ENCODE data around the gene HIVEP1.
A peak's percentile ranks its signal among the peaks of the same experiment; 100 is the strongest.

The HIVEP1 gene

GRCh38 chr6:12060780-12061609, 48.9 kb downstream of the HIVEP1 start:
- no peak overlapping the region for H3K4me3 ChIP-seq (ENCODE audit: low read depth, low read length)
- no peak for DNase-seq (ENCODE audit: low read depth, low spot score)
- CTCF ChIA-PET: interaction anchor here (0.7 kb wide), 1 partner anchor 13 kb away, joined by 3 read pairs; no protein-coding TSS in a partner anchor

GRCh38 chr6:12062605-12063004, 50.5 kb downstream of the HIVEP1 start:
- CTCF ChIA-PET: interaction anchor here (0.6 to 1.5 kb wide), 2 partner anchors 13 to 16 kb away, joined by 3 to 4 read pairs; no protein-coding TSS in a partner anchor
- no peak overlapping the region for H3K4me3 ChIP-seq (ENCODE audit: low read depth, low read length)
- TF ChIP-seq CTCF (IDR thresholded peaks at IDR 0.05; ENCODE audit: insufficient read depth, low read length, missing control alignments): no peak
- POLR2A ChIA-PET: no interaction called here
- DNase-seq (ENCODE audit: low read depth, low spot score): no peak

More at GRCh38 chr6:12060780-12061609, 48.9 kb downstream of the HIVEP1 start:
- TF ChIP-seq CTCF (IDR thresholded peaks at IDR 0.05; ENCODE audit: insufficient read depth, low read length, missing control alignments): no peak
- POLR2A ChIA-PET: no interaction called here

GRCh38 chr6:12064131-12064530, 52.0 kb downstream of the HIVEP1 start:
- POLR2A ChIA-PET: no interaction called here
- CTCF ChIA-PET: interaction anchor here (0.7 to 0.9 kb wide), 3 partner anchors 21 to 409 kb away, joined by 3 read pairs; no protein-coding TSS in a partner anchor
- TF ChIP-seq CTCF (IDR thresholded peaks at IDR 0.05; ENCODE audit: insufficient read depth, low read length, missing control alignments): no peak
- peak; percentile 61 for DNase-seq (ENCODE audit: low read depth, low spot score)
- H3K4me3 ChIP-seq (ENCODE audit: low read depth, low read length): no peak overlapping the region

GRCh38 chr6:12064538-12065071, 52.5 kb downstream of the HIVEP1 start:
- ChIA-PET CTCF (interaction anchor here (0.7 to 2.8 kb wide), 6 partner anchors 9 to 410 kb away, joined by 3 to 15 read pairs (median 3); no protein-coding TSS in a partner anchor), POLR2A (no interaction called here)
- no peak for TF ChIP-seq CTCF (IDR thresholded peaks at IDR 0.05; ENCODE audit: insufficient read depth, low read length, missing control alignments)
- no peak overlapping the region for H3K4me3 ChIP-seq (ENCODE audit: low read depth, low read length)
- no peak for DNase-seq (ENCODE audit: low read depth, low spot score)

GRCh38 chr6:12065321-12066140, 53.4 kb downstream of the HIVEP1 start:
- no peak overlapping the region for H3K4me3 ChIP-seq (ENCODE audit: low read depth, low read length)
- ChIA-PET POLR2A (interaction anchor here (0.7 kb wide), 1 partner anchor 8 kb away, joined by 4 read pairs; no protein-coding TSS in a partner anchor), CTCF (interaction anchor here (0.8 to 2.8 kb wide), 5 partner anchors 8 to 410 kb away, joined by 3 to 15 read pairs (median 3); no protein-coding TSS in a partner anchor)
- DNase-seq (ENCODE audit: low read depth, low spot score): no peak
- TF ChIP-seq CTCF (IDR thresholded peaks at IDR 0.05; ENCODE audit: insufficient read depth, low read length, missing control alignments): no peak
